ENCODE data around the gene HRCT1. TPM values are rescaled to one million over a fixed set of nuclear protein-coding genes. Genes with fewer than 3 reads are reported as not detected.
A peak's percentile ranks its signal among the peaks of the same experiment; 100 is the strongest.

HRCT1 gene
- total RNA-seq, 4 donors from 2014 or later, result 0.81 to 11.8 (median 3.3) TPM

DNA sequence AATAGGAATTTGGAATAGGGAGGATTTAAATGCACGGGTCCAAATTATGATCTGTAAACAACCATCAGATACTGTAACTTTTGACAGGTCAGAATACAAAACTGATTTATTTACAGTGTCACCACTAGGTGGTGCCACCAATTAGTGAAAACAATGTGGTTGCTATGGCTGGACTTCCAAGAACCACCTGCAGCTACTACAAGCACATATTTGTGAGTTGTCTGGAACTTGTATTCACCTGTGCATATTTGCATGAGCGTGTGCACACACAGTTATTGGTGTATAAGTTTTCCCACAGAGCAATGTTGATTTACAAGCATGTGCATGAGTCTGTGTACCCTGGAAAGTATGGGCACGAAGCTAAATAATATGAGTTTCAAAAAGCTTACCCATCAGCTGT is 3.0 kb upstream of the HRCT1 start:
- intact Hi-C loops (cut with DNase I), result loop anchor here (5.0 kb wide), 1 partner anchor 119 kb away; no protein-coding TSS in a partner anchor
- Histone ChIP-seq H3K36me3 (no peaks in the 10 kb centered on the region), H3K27ac (no peak overlapping the region), H3K9me3 (no peaks in the 10 kb centered on the region), H3K4me3 (replicated peaks in 1 of 3) (no peak overlapping the region), H3K27me3 (no peaks in the 10 kb centered on the region), H3K4me1 (peaks cover 37 to 39% of the 10 kb centered on the region in 2 donors)
- no peak for TF ChIP-seq POLR2A (IDR thresholded peaks at IDR 0.05)
- TF ChIP-seq, protein P1, sequence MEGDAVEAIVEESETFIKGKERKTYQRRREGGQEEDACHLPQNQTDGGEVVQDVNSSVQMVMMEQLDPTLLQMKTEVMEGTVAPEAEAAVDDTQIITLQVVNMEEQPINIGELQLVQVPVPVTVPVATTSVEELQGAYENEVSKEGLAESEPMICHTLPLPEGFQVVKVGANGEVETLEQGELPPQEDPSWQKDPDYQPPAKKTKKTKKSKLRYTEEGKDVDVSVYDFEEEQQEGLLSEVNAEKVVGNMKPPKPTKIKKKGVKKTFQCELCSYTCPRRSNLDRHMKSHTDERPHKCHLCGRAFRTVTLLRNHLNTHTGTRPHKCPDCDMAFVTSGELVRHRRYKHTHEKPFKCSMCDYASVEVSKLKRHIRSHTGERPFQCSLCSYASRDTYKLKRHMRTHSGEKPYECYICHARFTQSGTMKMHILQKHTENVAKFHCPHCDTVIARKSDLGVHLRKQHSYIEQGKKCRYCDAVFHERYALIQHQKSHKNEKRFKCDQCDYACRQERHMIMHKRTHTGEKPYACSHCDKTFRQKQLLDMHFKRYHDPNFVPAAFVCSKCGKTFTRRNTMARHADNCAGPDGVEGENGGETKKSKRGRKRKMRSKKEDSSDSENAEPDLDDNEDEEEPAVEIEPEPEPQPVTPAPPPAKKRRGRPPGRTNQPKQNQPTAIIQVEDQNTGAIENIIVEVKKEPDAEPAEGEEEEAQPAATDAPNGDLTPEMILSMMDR (IDR thresholded peaks at IDR 0.05), result peak; percentile 64 to 90 (median 82)
- 34 to 36% methylated on average over 3 of the region's 3 CpGs for WGBS, 2 donors
- DNase-seq, result peak; percentile 38 to 41

DNA sequence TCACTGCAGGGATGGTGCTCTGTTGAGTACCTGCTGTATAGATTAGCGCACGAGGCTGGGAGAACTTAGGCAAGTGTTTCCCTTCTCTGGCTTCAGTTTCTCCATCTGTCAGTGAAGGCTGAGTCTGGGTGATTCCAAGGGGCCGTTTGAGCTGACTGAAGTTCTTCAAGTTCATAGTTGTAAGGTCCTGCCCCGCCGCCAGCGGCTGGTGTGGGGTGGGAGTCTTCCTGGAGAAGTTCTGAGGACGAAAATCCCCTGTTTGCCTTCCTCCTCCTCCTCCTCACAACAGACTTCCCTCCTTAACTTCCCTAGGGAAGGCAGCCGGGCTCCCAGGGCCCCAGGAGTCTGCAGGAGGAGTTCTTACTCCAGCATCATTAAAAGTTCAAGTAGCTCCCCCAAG is 1.7 kb upstream of the HRCT1 start:
- TF ChIP-seq, protein P1 (IDR thresholded peaks at IDR 0.05), result no peak
- TF ChIP-seq POLR2A (IDR thresholded peaks at IDR 0.05), result no peak
- H3K27me3 ChIP-seq, result no peaks in the 10 kb centered on the region
- 53 to 66% methylated on average over 7 to 8 of the region's 8 CpGs for WGBS, 2 donors
- DNase-seq, result no peak
- peak overlapping the region; percentile 84 to 97 (median 96) for H3K27ac ChIP-seq
- peaks cover 50 to 52% of the 10 kb centered on the region in 2 donors for H3K4me1 ChIP-seq
- H3K9me3 ChIP-seq, result no peaks in the 10 kb centered on the region
- no peaks in the 10 kb centered on the region for H3K36me3 ChIP-seq
- H3K4me3 ChIP-seq (replicated peaks in 1 of 3), result no peak overlapping the region
- intact Hi-C loops (cut with DNase I), result loop anchor here (5.0 kb wide), 1 partner anchor 118 kb away; no protein-coding TSS in a partner anchor

DNA sequence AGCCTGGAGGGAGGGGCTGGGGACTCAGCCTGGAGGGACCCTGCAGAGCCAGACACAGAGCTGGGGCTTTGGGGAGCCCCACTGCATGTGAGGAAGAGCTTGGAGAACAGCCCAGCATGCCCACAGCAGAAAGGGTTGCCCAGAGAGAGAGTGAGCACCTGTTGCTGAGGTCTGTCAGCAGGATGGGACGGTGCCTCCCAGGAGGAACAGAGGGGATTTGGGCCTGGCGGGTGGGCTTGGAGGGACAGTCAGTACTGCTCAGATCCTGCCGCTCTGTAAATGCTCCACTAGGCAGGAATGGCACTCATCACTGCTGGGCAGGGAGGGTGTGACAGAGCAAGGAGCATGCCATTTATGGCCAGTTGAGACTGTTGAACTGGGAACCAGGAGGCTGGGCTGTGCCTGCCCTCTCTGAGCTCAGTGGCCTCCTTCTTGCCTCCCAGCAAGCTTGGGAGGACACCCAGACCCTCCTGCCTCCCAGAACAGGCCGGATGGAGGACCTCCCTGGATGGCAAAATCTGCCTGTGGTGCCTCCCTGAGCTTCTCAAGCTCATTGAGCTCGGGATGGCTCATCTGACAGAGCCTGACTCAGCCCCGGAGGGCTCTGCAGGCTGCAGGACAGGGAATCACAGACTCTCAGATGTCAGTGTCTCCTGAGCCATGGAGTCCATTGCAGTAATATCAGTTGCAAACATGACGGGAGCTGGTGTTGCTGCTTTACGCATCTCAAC is 786 bp upstream of the HRCT1 start:
- no peak for TF ChIP-seq POLR2A (IDR thresholded peaks at IDR 0.05)
- TF ChIP-seq, protein P1 (IDR thresholded peaks at IDR 0.05), result no peak
- Histone ChIP-seq H3K4me1 (peaks cover 58 to 61% of the 10 kb centered on the region in 2 donors), H3K4me3 (replicated peaks in 1 of 3) (no peak overlapping the region)

DNA sequence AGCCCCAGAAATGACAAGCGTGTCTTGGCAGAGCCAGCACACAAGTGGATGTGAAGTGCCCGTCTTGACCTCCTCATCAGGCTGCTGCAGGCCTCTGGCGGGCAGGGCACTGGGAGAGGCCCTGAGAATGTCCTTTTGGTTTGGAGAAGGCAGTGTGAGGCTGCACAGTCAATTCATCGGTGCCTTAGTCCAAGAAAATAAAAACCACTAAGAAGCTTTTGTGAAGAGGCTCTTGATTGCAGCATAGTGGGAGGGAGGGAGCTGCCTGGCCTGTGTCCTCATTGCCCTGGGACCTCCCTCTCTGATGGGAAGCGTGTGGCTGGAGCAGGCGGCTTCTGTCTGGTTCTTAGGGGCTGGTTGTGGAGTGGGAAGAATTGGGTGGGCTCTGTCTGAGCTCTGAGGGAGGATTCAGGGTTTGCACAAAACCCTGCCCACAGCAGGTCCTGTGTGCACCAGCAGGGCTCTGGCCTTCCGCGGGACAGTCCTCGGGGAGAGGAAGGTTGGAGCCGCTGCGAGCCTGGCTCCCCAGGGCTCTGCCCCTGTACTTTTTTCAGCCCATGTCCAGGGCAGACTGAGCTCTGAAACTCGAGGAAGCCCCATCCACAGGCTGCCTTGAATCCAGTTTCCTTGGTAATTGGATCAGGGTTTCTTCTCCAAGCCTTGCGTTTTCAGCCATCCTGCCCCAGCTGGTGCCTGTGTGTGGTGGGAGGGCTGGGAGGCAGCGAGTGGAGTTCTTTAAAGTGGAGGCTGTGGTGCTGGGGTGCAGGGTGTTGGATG is 1.1 kb downstream of the HRCT1 start:
- no peaks in the 10 kb centered on the region for H3K36me3 ChIP-seq
- H3K4me1 ChIP-seq, result peaks cover 58 to 67% of the 10 kb centered on the region in 2 donors
- H3K27me3 ChIP-seq, result no peaks in the 10 kb centered on the region
- peak overlapping the region; percentile 84 to 97 (median 96) for H3K27ac ChIP-seq
- H3K9me3 ChIP-seq, result no peaks in the 10 kb centered on the region
- H3K4me3 ChIP-seq (replicated peaks in 1 of 3), result peak overlapping the region in 1 of 3 donors; percentile 2
- peak; percentile 90 for DNase-seq
- 24 to 29% methylated on average over 13 of the region's 14 CpGs for WGBS, 2 donors
- intact Hi-C loops (cut with DNase I), result loop anchor here (5.0 kb wide), 1 partner anchor 35 kb away; no protein-coding TSS in a partner anchor
- peak in 1 of 2 donors; percentile 52 for TF ChIP-seq POLR2A (IDR thresholded peaks at IDR 0.05)
- TF ChIP-seq, protein P1 (IDR thresholded peaks at IDR 0.05), result peak in 1 of 6 experiments; percentile 14

More for the DNA sequence above, 786 bp upstream of the HRCT1 start:
- H3K27ac ChIP-seq, result peak overlapping the region; percentile 84 to 97 (median 96)
- intact Hi-C loops (cut with DNase I), result loop anchor here (5.0 kb wide), 1 partner anchor 37 kb away; no protein-coding TSS in a partner anchor
- DNase-seq, result peak; percentile 20 to 25
- no peaks in the 10 kb centered on the region for H3K36me3 ChIP-seq
- no peaks in the 10 kb centered on the region for H3K9me3 ChIP-seq
- H3K27me3 ChIP-seq, result no peaks in the 10 kb centered on the region
- WGBS, 2 donors, result 74% methylated on average over 8 of the region's 8 CpGs; no CpG with 5 or more reads in 1 of the 2 donors

All from thyroid gland (tissue), 4 donors.